DOHH2 (cell line): ENCODE data around the gene KLHL40.

Source experiments
- H3F3A ChIP-seq: fragments of 200-600 bp; sonication (generic), shearing (Covaris generic); 2 replicates; pipeline ENCODE4 v1.6.0; 2016; ENCODE audit warnings: antibody characterized with exemption, mild to moderate bottlenecking; ENCODE audit not compliant: control insufficient read depth, insufficient read depth
- H3K27ac ChIP-seq: fragments of 200-600 bp; sonication (generic); 2 replicates; pipeline ENCODE4 v1.5.1; 2014; ENCODE audit warnings: low read depth, mild to moderate bottlenecking, low read length, moderate library complexity
- H3K27me3 ChIP-seq: fragments of 200-600 bp; sonication (generic); 2 replicates; pipeline ENCODE4 v1.6.1; 2014; ENCODE audit warnings: mild to moderate bottlenecking, low read length, mixed read lengths; ENCODE audit not compliant: control insufficient read depth
- H3K36me3 ChIP-seq: fragments of 200-600 bp; sonication (generic); 2 replicates; pipeline ENCODE4 v1.6.1; 2014; ENCODE audit warnings: mild to moderate bottlenecking, low read length, moderate library complexity, mixed read lengths; ENCODE audit not compliant: control insufficient read depth
- H3K4me1 ChIP-seq: fragments of 200-600 bp; sonication (generic); 2 replicates; pipeline ENCODE4 v1.6.1; 2014; ENCODE audit warnings: mild to moderate bottlenecking, low read length, mixed read lengths; ENCODE audit not compliant: control insufficient read depth
- H3K4me2 ChIP-seq: fragments of 200-600 bp; sonication (generic); 2 replicates; pipeline ENCODE4 v1.6.0; 2014; ENCODE audit warnings: mild to moderate bottlenecking, low read length, moderate library complexity
- H3K4me3 ChIP-seq: fragments of 200-600 bp; sonication (generic); 2 replicates; pipeline ENCODE4 v1.5.1; 2014; ENCODE audit warnings: mild to moderate bottlenecking, low read length, mixed read lengths
- H3K79me2 ChIP-seq: fragments of 200-600 bp; sonication (generic); 2 replicates; pipeline ENCODE4 v1.6.1; 2014; ENCODE audit warnings: mild to moderate bottlenecking, low read length, mixed read lengths; ENCODE audit not compliant: control insufficient read depth
- H3K9me2 ChIP-seq: fragments of 200-600 bp; sonication (generic); replicated peaks from 2 replicates; pipeline ENCODE4 v1.6.1; 2014; ENCODE audit warnings: mild to moderate bottlenecking, low read length, mixed read lengths; ENCODE audit not compliant: control insufficient read depth
- H3K9me3 ChIP-seq: fragments of 200-600 bp; sonication (generic); 2 replicates; pipeline ENCODE4 v1.6.1; 2014; ENCODE audit warnings: antibody characterized with exemption, low read length, mixed read lengths; ENCODE audit not compliant: control insufficient read depth, insufficient read depth
- H4K20me1 ChIP-seq: fragments of 200-600 bp; sonication (generic); 2 replicates; pipeline ENCODE4 v1.6.0; 2014; ENCODE audit warnings: low read depth, mild to moderate bottlenecking, antibody characterized with exemption, low read length, moderate library complexity; ENCODE audit not compliant: control insufficient read depth, insufficient read depth
- CTCF ChIP-seq: fragments of 200-600 bp; sonication (generic); IDR thresholded peaks from one replicate; pipeline ENCODE4 v1.5.1; 2014; ENCODE audit warnings: antibody characterized with exemption, mild to moderate bottlenecking, low read depth, low read length; ENCODE audit not compliant: poor library complexity, severe bottlenecking
- EZH2phosphoT487 ChIP-seq: fragments of 200-600 bp; sonication (generic); IDR thresholded peaks from 2 replicates; pipeline ENCODE4 v1.6.1; 2017; ENCODE audit warnings: borderline replicate concordance, mild to moderate bottlenecking, antibody characterized with exemption, low read length, moderate library complexity, mixed read lengths

The KLHL40 gene

GRCh38 chr3:42732196-42732828 lies 47.0 kb downstream of the KLHL40 start:
- no peak overlapping the region for H3K27ac ChIP-seq
- H3K4me2 ChIP-seq, result no peak overlapping the region
- no peaks in the 10 kb centered on the region for H3F3A ChIP-seq
- no peak for TF ChIP-seq EZH2phosphoT487
- no peak for TF ChIP-seq CTCF
- no peaks in the 10 kb centered on the region for H3K4me1 ChIP-seq
- H3K36me3 ChIP-seq, result no peaks in the 10 kb centered on the region
- H3K9me3 ChIP-seq, result no peaks in the 10 kb centered on the region
- no peak overlapping the region for H3K4me3 ChIP-seq
- H3K27me3 ChIP-seq, result no peaks in the 10 kb centered on the region
- no peaks in the 10 kb centered on the region for H3K9me2 ChIP-seq
- no peaks in the 10 kb centered on the region for H3K79me2 ChIP-seq
- H4K20me1 ChIP-seq, result no peaks in the 10 kb centered on the region

GRCh38 chr3:42732829-42733459 lies 47.6 kb downstream of the KLHL40 start:
- H3K27me3 ChIP-seq, result no peaks in the 10 kb centered on the region

GRCh38 chr3:42733501-42734262 lies 48.3 kb downstream of the KLHL40 start:
- Histone ChIP-seq H4K20me1 (no peaks in the 10 kb centered on the region), H3K4me1 (no peaks in the 10 kb centered on the region), H3K79me2 (no peaks in the 10 kb centered on the region), H3F3A (no peaks in the 10 kb centered on the region), H3K4me3 (no peak overlapping the region), H3K27me3 (no peaks in the 10 kb centered on the region), H3K4me2 (no peak overlapping the region), H3K9me3 (no peaks in the 10 kb centered on the region), H3K27ac (no peak overlapping the region), H3K9me2 (no peaks in the 10 kb centered on the region), H3K36me3 (no peaks in the 10 kb centered on the region)
- TF ChIP-seq EZH2phosphoT487, result no peak

More at GRCh38 chr3:42732829-42733459, 47.6 kb downstream of the KLHL40 start:
- H3K9me2 ChIP-seq, result no peaks in the 10 kb centered on the region
- no peak overlapping the region for H3K4me3 ChIP-seq
- TF ChIP-seq CTCF (no peak), EZH2phosphoT487 (no peak)
- no peaks in the 10 kb centered on the region for H3K4me1 ChIP-seq
- H3K4me2 ChIP-seq, result no peak overlapping the region
- H3F3A ChIP-seq, result no peaks in the 10 kb centered on the region
- no peaks in the 10 kb centered on the region for H3K9me3 ChIP-seq
- H3K36me3 ChIP-seq, result no peaks in the 10 kb centered on the region
- H3K79me2 ChIP-seq, result no peaks in the 10 kb centered on the region
- no peak overlapping the region for H3K27ac ChIP-seq
- no peaks in the 10 kb centered on the region for H4K20me1 ChIP-seq
